Suprapubic skin (tissue), 4 donors: Measurements from ENCODE around the gene VASN. TPM values are rescaled to one million over a fixed set of nuclear protein-coding genes. Genes with fewer than 3 reads are reported as not detected.

Experiments
- DNase-seq, 2 donors: peaks; one replicate each; pipeline ENCODE4 v3.0.0-alpha.2; 2019; ENCODE audit warnings: low spot score in 2 of 2
- H3K27ac ChIP-seq: fragments of 200-600 bp; sonication (generic); one replicate; pipeline ENCODE4 v1.5.1; 2019
- H3K27me3 ChIP-seq: fragments of 200-600 bp; sonication (generic); one replicate; pipeline ENCODE4 v1.5.1; 2019
- H3K36me3 ChIP-seq: fragments of 200-600 bp; sonication (generic); one replicate; pipeline ENCODE4 v1.5.1; 2019
- H3K4me1 ChIP-seq: fragments of 200-600 bp; sonication (generic); one replicate; pipeline ENCODE4 v1.5.1; 2019
- H3K4me3 ChIP-seq: fragments of 200-600 bp; sonication (generic); one replicate; pipeline ENCODE4 v1.5.1; 2019; ENCODE audit warnings: mild to moderate bottlenecking
- H3K9me3 ChIP-seq: fragments of 200-600 bp; sonication (generic); one replicate; pipeline ENCODE4 v1.5.1; 2019
- EP300 ChIP-seq: sonication (generic); formaldehyde crosslinking; IDR thresholded peaks from one replicate; pipeline ENCODE4 v1.6.1; 2017; ENCODE audit warnings: antibody characterized with exemption
- POLR2A ChIP-seq, 2 donors: fragments of 450-650 bp; IDR thresholded peaks; one replicate each; pipeline ENCODE4 v1.6.1; 2017; ENCODE audit warnings: antibody characterized with exemption in 2 of 2, mild to moderate bottlenecking in 2 of 2, moderate library complexity in 2 of 2
- POLR2AphosphoS5 ChIP-seq, 3 donors: sonication (generic); formaldehyde crosslinking; IDR thresholded peaks; one replicate each; pipeline ENCODE4 v1.6.1; 2017; ENCODE audit warnings: antibody characterized with exemption in 3 of 3
- WGBS: methylation state at CpG from one replicate; pipeline ENCODE4 v1.1.5; 2018; 5-methylcytosine and 5-hydroxymethylcytosine counted together
- total RNA-seq, 4 donors: library from RNA; depleted of rRNA; stranded (reverse); fragments of >200 nt; gene quantifications; one replicate each; pipeline ENCODE4 v1.1.0, GENCODE V29; 2016
- TF ChIP-seq, protein P1 (sequence below), 2 donors: fragments of 200-600 bp in 1 of 2; fragments of 450-650 bp in 1 of 2; sonication (generic) in 1 of 2; IDR thresholded peaks; one replicate each; pipeline ENCODE4 v1.5.1; 2016 to 2019; ENCODE audit warnings: antibody characterized with exemption in 2 of 2, mild to moderate bottlenecking in 1 of 2, moderate library complexity in 1 of 2

The VASN gene
- total RNA-seq, 4 donors from 2014 or later = 10.8 to 23.3 (median 22.3) TPM

DNA sequence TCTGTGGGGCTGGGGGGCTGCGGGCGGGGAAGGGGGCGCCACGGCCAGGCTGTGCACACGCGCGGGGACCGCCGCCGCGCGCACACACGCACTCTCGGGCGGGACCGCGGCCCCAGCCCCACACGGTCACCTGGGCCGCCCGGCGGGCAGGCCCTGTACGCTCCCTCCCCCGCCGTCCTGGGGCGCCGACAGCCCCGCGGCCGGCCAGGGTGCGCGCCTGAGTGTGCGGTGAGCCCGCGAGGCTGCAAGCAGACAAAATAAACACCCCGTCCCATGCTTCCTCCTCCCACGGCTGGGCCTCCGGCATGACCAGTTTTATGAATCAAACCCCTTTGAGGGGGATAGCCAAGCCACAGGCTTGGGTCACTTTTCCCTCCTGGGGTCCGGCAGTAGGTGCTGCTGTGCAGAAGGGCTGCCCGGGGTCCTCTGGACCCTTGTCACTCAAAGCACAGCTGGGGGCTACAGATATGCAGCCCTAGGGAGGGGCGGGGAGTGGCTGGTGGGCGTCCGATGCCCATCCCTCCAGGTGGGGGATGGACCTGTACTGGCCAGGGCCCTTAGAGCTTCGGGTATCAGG lies 441 bp downstream of the VASN start:
- no peak for TF ChIP-seq POLR2A (IDR thresholded peaks at IDR 0.05)
- TF ChIP-seq, protein P1, sequence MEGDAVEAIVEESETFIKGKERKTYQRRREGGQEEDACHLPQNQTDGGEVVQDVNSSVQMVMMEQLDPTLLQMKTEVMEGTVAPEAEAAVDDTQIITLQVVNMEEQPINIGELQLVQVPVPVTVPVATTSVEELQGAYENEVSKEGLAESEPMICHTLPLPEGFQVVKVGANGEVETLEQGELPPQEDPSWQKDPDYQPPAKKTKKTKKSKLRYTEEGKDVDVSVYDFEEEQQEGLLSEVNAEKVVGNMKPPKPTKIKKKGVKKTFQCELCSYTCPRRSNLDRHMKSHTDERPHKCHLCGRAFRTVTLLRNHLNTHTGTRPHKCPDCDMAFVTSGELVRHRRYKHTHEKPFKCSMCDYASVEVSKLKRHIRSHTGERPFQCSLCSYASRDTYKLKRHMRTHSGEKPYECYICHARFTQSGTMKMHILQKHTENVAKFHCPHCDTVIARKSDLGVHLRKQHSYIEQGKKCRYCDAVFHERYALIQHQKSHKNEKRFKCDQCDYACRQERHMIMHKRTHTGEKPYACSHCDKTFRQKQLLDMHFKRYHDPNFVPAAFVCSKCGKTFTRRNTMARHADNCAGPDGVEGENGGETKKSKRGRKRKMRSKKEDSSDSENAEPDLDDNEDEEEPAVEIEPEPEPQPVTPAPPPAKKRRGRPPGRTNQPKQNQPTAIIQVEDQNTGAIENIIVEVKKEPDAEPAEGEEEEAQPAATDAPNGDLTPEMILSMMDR (IDR thresholded peaks at IDR 0.05) = no peak
- TF ChIP-seq POLR2AphosphoS5 (IDR thresholded peaks at IDR 0.05) = no peak
- Histone ChIP-seq H3K36me3 (no peaks in the 10 kb centered on the region), H3K4me3 (peak overlapping the region; percentile 86), H3K27ac (peak overlapping the region; percentile 87), H3K4me1 (peaks cover 90% of the 10 kb centered on the region), H3K9me3 (no peaks in the 10 kb centered on the region), H3K27me3 (no peaks in the 10 kb centered on the region)
- no peak for DNase-seq
- 20% methylated on average over 1 of the region's 43 CpGs for WGBS

DNA sequence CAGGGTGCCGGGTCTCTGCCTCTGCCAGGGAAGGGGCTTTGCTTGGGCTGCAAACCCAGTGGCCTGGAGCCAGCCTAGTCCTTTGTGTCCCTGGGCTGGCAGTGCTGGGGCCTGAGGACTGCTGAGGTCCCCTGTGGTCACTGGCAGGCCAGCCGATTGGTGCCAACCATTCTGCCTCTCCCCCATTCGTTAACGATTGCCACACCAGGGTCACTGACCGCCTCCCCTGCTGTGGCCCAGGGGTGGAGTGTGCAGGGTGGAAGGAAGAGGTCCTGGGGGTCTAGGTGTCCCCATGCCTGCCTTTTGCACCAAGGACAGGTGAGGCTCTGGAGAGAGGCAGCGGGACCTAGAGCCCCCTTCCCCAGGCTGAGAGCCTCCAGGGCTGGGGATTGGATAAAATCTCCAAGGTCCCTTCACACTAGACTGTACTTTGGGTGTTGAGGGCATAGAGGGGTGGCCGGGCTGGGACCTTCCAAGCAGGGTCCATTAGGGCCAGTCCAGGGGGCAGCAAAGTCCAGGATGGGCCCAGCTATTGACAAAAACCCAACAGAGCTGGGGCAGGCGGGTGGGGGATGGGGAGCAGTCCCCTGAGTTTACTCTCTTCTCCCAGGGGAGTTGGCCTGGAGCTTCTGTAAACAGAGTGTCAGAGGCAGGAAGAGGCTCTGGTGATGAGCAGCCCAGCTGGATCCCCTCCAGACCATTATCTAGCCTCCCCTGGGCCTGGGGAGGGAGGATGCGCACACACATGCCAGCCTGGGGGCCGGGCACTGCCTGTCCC lies 1.1 kb downstream of the VASN start:
- no peaks in the 10 kb centered on the region for H3K36me3 ChIP-seq
- no peaks in the 10 kb centered on the region for H3K9me3 ChIP-seq
- peak overlapping the region; percentile 87 for H3K27ac ChIP-seq
- no peaks in the 10 kb centered on the region for H3K27me3 ChIP-seq
- peaks cover 97% of the 10 kb centered on the region for H3K4me1 ChIP-seq
- TF ChIP-seq EP300 = no peak
- no peak for TF ChIP-seq POLR2A (IDR thresholded peaks at IDR 0.05)
- no peak for TF ChIP-seq POLR2AphosphoS5 (IDR thresholded peaks at IDR 0.05)
- TF ChIP-seq, protein P1 (IDR thresholded peaks at IDR 0.05) = no peak
- WGBS = 74% methylated on average over 6 of the region's 10 CpGs
- DNase-seq = peak; percentile 75 to 85
- H3K4me3 ChIP-seq = peak overlapping the region; percentile 86

DNA sequence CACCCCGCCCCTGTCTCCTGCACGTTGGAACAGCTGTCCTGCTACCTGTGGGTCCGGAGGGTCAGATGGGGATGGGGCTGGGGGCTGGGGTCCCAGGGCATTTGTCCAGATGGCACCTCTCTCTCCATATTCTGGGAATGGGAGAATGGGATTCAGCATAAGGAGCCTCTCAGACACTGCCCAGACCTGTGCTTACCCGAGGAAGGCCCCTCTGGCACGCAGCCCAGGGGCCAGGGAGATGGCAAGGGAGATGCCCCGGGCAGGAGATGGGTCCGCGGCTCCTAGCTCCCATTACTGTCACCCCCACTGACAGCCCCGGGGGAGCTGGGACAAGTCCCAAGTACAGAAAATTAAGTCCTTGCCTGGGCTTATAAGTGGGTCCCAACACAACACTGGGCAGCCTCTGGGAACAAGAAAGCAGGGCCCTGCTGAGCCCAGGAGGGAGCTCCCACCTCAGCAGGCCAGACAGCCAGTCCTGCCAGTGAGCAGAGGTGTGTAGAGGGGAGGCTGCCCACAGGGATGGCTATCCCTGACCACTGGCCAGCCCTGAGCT lies 1.8 kb downstream of the VASN start:
- Histone ChIP-seq H3K27me3 (no peaks in the 10 kb centered on the region), H3K36me3 (no peaks in the 10 kb centered on the region), H3K27ac (peak overlapping the region; percentile 87), H3K4me3 (peak overlapping the region; percentile 86), H3K4me1 (peaks cover 97% of the 10 kb centered on the region), H3K9me3 (no peaks in the 10 kb centered on the region)
- WGBS = 20% methylated on average over 1 of the region's 9 CpGs
- TF ChIP-seq POLR2AphosphoS5 (IDR thresholded peaks at IDR 0.05) = no peak
- TF ChIP-seq EP300 = no peak
- TF ChIP-seq POLR2A (IDR thresholded peaks at IDR 0.05) = no peak
- TF ChIP-seq, protein P1 (IDR thresholded peaks at IDR 0.05) = no peak
- DNase-seq = peak; percentile 69 to 80

DNA sequence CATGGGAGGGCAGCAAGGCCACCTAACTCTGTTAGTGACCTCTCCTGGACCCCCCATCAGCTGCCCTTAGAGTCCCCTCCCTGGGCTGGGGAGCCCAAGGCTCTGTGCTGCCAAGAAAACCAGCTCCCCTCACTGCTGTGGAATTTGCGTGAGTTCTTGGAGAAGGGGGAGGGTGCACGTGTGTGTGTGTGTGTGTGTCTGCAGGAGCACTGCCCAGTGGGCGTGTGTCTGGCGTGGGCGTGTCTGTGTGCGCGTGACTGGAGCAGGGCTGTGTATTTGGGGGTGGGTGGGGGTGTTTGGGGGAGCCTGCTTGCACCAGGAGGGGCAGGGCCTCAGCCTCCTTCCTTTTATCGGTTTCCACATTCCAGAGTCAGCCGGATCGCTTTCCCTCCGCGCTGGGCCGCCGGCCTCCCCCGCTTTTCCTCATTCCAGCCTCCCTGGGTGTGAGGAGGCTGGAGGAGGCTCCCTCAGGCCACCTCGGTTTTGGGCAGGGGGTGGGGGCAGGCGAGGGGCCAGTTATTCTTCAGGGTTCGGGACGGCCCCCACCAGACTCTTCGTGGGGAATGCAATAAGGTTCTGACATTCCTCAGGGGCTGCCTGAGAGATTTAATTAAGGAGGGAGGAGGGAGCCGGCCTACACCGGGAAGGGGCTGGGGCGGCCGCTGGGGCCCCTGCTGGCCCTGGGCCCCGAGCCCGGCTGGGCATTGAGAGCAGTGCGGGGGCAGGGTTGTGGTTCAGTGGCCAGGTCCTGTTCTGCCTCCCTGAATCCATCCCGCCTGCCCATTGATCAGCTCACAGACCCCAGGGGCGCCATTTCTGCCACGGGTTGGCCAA lies 2.5 kb downstream of the VASN start:
- Histone ChIP-seq H3K27ac (peak overlapping the region; percentile 87), H3K36me3 (no peaks in the 10 kb centered on the region), H3K27me3 (no peaks in the 10 kb centered on the region), H3K4me1 (peaks cover 96% of the 10 kb centered on the region), H3K4me3 (peak overlapping the region; percentile 86), H3K9me3 (no peaks in the 10 kb centered on the region)
- 25% methylated on average over 15 of the region's 30 CpGs for WGBS
- peak in 1 of 2 donors; percentile 34 for TF ChIP-seq POLR2A (IDR thresholded peaks at IDR 0.05)
- peak in 2 of 3 donors; percentile 44 to 71 for TF ChIP-seq POLR2AphosphoS5 (IDR thresholded peaks at IDR 0.05)
- TF ChIP-seq, protein P1 (IDR thresholded peaks at IDR 0.05) = no peak
- no peak for TF ChIP-seq EP300
- DNase-seq = peak; percentile 90 to 92
